Glutamatergic neuron (in vitro differentiated cells): ENCODE results near the gene SRPK3. TPM values are rescaled to one million over a fixed set of nuclear protein-coding genes. Genes with fewer than 3 reads are reported as not detected.

ENCODE experiments used
- DNase-seq: peaks from one replicate; pipeline ENCODE4 v3.0.0; 2022
- H3K27ac Mint-ChIP-seq: one replicate; pipeline ENCODE4 v1.8.0; 2020; ENCODE audit warnings: mild to moderate bottlenecking, mixed read lengths, inconsistent platforms; ENCODE audit not compliant: unreplicated experiment
- H3K27me3 Mint-ChIP-seq: one replicate; pipeline ENCODE4 v1.8.0; 2020; ENCODE audit warnings: mild to moderate bottlenecking, moderate library complexity, mixed read lengths, inconsistent platforms; ENCODE audit not compliant: unreplicated experiment
- H3K36me3 Mint-ChIP-seq: one replicate; pipeline ENCODE4 v1.8.0; 2020; ENCODE audit warnings: mild to moderate bottlenecking, mixed read lengths, inconsistent platforms; ENCODE audit not compliant: unreplicated experiment
- H3K4me1 Mint-ChIP-seq: one replicate; pipeline ENCODE4 v1.8.0; 2020; ENCODE audit warnings: mild to moderate bottlenecking, low read depth, mixed read lengths, inconsistent platforms; ENCODE audit not compliant: unreplicated experiment
- H3K4me3 Mint-ChIP-seq: one replicate; pipeline ENCODE4 v1.8.0; 2020; ENCODE audit warnings: mild to moderate bottlenecking, mixed read lengths, inconsistent platforms; ENCODE audit not compliant: unreplicated experiment
- H3K9me3 Mint-ChIP-seq: one replicate; pipeline ENCODE4 v1.8.0; 2020; ENCODE audit warnings: mild to moderate bottlenecking, moderate library complexity, mixed read lengths, inconsistent platforms; ENCODE audit not compliant: unreplicated experiment
- total RNA-seq: library from RNA; stranded (reverse); fragmentation: NEBNext Ultra II Directional; extraction: Animal tissue kit (Norgen Biotek cat#: 25700); gene quantifications from one replicate; pipeline ENCODE4 v1.2.1, GENCODE V29; 2021; ENCODE audit not compliant: unreplicated experiment
- TF ChIP-seq, protein P1 (sequence below): fragments of 200-600 bp; sonication (generic); IDR thresholded peaks from one replicate; pipeline ENCODE4 v1.5.0; 2021; ENCODE audit not compliant: partially characterized antibody, unreplicated experiment

The SRPK3 gene
- total RNA-seq, 1 donor from 2014 or later: not detected

DNA sequence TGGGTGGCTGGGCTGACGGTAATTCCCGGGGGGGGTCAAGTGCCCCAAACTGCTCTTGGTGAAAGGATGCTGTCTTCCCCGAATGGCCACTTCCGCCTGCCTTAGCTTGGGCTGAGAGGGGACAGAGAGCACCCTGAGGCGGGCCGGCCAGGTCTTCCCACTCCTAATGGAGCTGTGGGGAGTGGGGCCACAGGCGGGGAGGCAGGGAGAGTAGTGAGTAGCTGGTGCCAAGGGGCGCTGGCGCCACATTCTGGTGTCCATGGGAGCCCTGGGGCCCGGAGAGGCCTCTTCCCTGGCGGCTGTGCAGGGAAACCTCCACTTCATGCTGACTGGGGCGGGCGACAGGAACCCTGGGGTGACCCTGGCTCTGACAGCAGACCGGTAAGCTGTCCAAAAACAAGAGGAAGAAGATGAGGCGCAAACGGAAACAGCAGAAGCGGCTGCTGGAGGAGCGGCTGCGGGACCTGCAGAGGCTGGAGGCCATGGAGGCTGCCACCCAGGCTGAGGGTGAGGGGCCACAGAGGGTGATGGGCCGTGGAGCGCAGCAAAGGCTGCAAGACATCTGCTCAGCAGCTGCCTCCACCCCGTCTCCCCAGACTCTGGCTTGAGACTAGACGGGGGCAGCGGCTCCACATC lies 2.7 kb downstream of the SRPK3 start:
- peak overlapping the region; percentile 43 for H3K27ac Mint-ChIP-seq
- peaks cover 1% of the 10 kb centered on the region for H3K9me3 Mint-ChIP-seq
- H3K4me1 Mint-ChIP-seq: no peaks in the 10 kb centered on the region
- TF ChIP-seq, protein P1, sequence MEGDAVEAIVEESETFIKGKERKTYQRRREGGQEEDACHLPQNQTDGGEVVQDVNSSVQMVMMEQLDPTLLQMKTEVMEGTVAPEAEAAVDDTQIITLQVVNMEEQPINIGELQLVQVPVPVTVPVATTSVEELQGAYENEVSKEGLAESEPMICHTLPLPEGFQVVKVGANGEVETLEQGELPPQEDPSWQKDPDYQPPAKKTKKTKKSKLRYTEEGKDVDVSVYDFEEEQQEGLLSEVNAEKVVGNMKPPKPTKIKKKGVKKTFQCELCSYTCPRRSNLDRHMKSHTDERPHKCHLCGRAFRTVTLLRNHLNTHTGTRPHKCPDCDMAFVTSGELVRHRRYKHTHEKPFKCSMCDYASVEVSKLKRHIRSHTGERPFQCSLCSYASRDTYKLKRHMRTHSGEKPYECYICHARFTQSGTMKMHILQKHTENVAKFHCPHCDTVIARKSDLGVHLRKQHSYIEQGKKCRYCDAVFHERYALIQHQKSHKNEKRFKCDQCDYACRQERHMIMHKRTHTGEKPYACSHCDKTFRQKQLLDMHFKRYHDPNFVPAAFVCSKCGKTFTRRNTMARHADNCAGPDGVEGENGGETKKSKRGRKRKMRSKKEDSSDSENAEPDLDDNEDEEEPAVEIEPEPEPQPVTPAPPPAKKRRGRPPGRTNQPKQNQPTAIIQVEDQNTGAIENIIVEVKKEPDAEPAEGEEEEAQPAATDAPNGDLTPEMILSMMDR: no peak
- no peaks in the 10 kb centered on the region for H3K36me3 Mint-ChIP-seq
- no peak for DNase-seq
- no peaks in the 10 kb centered on the region for H3K27me3 Mint-ChIP-seq
- no peak overlapping the region for H3K4me3 Mint-ChIP-seq

DNA sequence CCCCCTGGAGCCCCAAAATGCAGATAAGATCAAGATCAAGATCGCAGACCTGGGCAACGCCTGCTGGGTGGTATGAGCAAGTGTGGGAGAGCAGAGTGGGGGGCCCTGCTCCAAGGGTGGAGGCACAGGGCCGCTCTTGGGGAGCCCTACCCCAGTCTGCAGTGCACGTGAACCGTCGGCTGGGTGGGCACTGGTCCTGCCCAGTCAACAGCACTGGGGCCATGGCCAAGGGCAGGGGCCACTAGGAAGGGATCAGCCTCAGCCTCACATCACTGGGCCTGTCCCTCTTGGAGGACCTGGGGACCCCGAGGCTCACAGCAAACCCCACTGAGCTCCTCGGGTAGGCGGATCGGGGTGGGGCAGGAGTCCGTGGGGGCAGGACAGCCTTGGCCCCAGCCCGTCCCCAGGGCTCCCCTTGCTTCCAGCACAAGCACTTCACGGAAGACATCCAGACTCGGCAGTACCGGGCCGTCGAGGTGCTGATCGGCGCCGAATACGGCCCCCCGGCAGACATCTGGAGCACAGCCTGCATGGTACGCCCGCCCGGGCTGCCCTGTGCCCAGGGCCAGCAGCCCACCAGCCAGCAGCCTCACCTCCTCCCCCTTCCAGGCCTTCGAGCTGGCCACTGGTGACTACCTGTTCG lies 3.6 kb downstream of the SRPK3 start:
- no peak overlapping the region for H3K27ac Mint-ChIP-seq
- TF ChIP-seq, protein P1: no peak

DNA sequence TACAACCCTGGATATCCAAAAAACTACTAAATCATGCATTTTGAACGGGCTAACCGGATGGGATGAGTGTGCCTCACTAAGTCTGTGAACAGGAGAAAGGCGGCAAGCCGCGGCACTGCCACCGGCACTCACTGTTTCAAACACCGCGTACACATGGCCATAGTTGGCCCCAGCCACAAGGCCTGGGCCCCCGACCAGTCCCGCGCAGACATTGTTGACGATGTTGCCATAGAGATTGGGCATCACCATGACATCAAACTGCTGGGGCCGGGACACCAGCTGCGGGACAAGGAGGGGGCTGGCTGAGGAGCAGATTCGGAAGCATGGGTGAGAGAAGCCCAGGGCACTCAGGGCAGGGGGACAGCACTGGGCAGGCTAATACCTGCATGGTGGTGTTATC lies 5.8 kb downstream of the SRPK3 start:
- H3K36me3 Mint-ChIP-seq: no peaks in the 10 kb centered on the region
- no peaks in the 10 kb centered on the region for H3K4me1 Mint-ChIP-seq
- TF ChIP-seq, protein P1: no peak
- H3K9me3 Mint-ChIP-seq: peaks cover 1% of the 10 kb centered on the region
- no peak overlapping the region for H3K27ac Mint-ChIP-seq
- H3K27me3 Mint-ChIP-seq: no peaks in the 10 kb centered on the region
- no peak overlapping the region for H3K4me3 Mint-ChIP-seq
- DNase-seq: no peak

More for the DNA sequence above, 3.6 kb downstream of the SRPK3 start:
- no peaks in the 10 kb centered on the region for H3K4me1 Mint-ChIP-seq
- no peak overlapping the region for H3K4me3 Mint-ChIP-seq
- no peaks in the 10 kb centered on the region for H3K27me3 Mint-ChIP-seq
- H3K36me3 Mint-ChIP-seq: no peaks in the 10 kb centered on the region
- DNase-seq: no peak
- peaks cover 1% of the 10 kb centered on the region for H3K9me3 Mint-ChIP-seq

DNA sequence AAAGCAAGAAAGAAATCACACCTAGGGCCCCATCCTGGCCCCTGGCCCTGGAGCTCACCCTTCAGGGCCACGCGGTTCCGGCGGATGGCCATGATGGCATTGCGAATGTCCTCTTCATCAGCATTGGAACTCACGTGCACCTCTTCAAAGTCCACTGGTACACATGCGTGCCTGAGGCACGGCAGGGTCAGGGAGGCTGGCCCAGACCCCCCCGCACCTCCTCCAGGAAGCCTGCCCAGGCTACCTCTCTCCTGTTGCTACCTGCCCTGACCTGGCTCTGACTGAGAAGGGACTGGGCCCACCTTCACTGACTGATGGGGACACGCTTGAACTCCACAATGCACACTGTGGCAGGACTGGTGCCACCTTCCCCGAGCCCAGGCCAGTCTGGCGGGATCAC lies 8.8 kb downstream of the SRPK3 start:
- Mint-ChIP-seq H3K27me3 (no peaks in the 10 kb centered on the region), H3K4me1 (peaks cover 5% of the 10 kb centered on the region), H3K27ac (no peak overlapping the region), H3K9me3 (peaks cover 6% of the 10 kb centered on the region), H3K4me3 (no peak overlapping the region), H3K36me3 (no peaks in the 10 kb centered on the region)
- DNase-seq: no peak
- TF ChIP-seq, protein P1: no peak
